Common myeloid progenitor, CD34-positive (primary cell): ENCODE results near the gene RCOR1.
"Not testable (repeated sequence)": the region's sequence is repeated elsewhere in the genome, so short reads cannot be mapped to it uniquely, and the experiment has no call there.

Experiments used
- CTCF ChIA-PET: fragments of 350-600 bp; sonication (Branson Sonifier 250); formaldehyde crosslinking; loops from one replicate; lab custom pipeline; 2021; ENCODE audit warnings: antibody characterized with exemption; lab: Charles Lee
- POLR2A ChIA-PET: fragments of 350-600 bp; sonication (Branson Sonifier 250); formaldehyde crosslinking; loops from one replicate; lab custom pipeline; 2021; ENCODE audit warnings: antibody characterized with exemption; lab: Charles Lee
- DNase-seq, 3 donors: peaks; one replicate each; pipeline versions ENCODE4 v3.0.0 to v3.0.0-alpha.2; 2013
- H3K27ac ChIP-seq, 2 experiments: 1 replicate in 1 of 2; 2 replicates in 1 of 2; pipeline ENCODE4 v1.7.0; 2013; ENCODE audit warnings: inconsistent platforms in 2 of 2, low read length in 2 of 2, mild to moderate bottlenecking in 2 of 2, low read depth in 1 of 2, moderate library complexity in 1 of 2; ENCODE audit not compliant: severe bottlenecking in 2 of 2, insufficient read depth in 1 of 2, poor library complexity in 1 of 2
- H3K27me3 ChIP-seq, 5 experiments: replicated peaks in 2 of 5; 1 replicate in 3 of 5; 2 replicates in 2 of 5; pipeline versions ENCODE4 v1.6.1 to v1.7.0; 2013; ENCODE audit warnings: low read length in 4 of 5, mild to moderate bottlenecking in 2 of 5, moderate library complexity in 2 of 5, inconsistent platforms in 1 of 5; ENCODE audit not compliant: insufficient read depth in 5 of 5, control insufficient read depth in 4 of 5
- H3K36me3 ChIP-seq, 4 experiments: 1 replicate in 2 of 4; 2 replicates in 2 of 4; pipeline versions ENCODE4 v1.6.1 to v1.7.0; 2013; ENCODE audit warnings: low read length in 3 of 4, control low read depth in 1 of 4, mild to moderate bottlenecking in 1 of 4; ENCODE audit not compliant: control insufficient read depth in 4 of 4, insufficient read depth in 4 of 4
- H3K4me1 ChIP-seq, 4 experiments: 1 replicate in 3 of 4; 2 replicates in 1 of 4; pipeline versions ENCODE4 v1.6.1 to v1.7.1; 2013; ENCODE audit warnings: low read length in 3 of 4, mild to moderate bottlenecking in 3 of 4, control low read depth in 1 of 4, inconsistent platforms in 1 of 4, moderate library complexity in 1 of 4; ENCODE audit not compliant: control insufficient read depth in 4 of 4, insufficient read depth in 4 of 4; ENCODE audit errors: control extremely low read depth in 1 of 4
- H3K4me3 ChIP-seq, 7 experiments: 1 replicate in 4 of 7; 2 replicates in 3 of 7; pipeline versions ENCODE4 v1.5.1 to v1.7.0; 2013; ENCODE audit warnings: mild to moderate bottlenecking in 7 of 7, low read length in 6 of 7, moderate library complexity in 6 of 7, inconsistent platforms in 2 of 7, low read depth in 2 of 7, control low read depth in 1 of 7; ENCODE audit not compliant: insufficient read depth in 4 of 7, control insufficient read depth in 1 of 7; ENCODE audit errors: extremely low read depth in 1 of 7
- H3K9me3 ChIP-seq, 5 experiments: 1 replicate in 4 of 5; 2 replicates in 1 of 5; pipeline versions ENCODE4 v1.6.1 to v1.7.1; 2013; ENCODE audit warnings: low read length in 4 of 5, mild to moderate bottlenecking in 2 of 5, inconsistent platforms in 1 of 5, low read depth in 1 of 5, moderate library complexity in 1 of 5; ENCODE audit not compliant: control insufficient read depth in 4 of 5, insufficient read depth in 2 of 5; ENCODE audit errors: control extremely low read depth in 1 of 5
- WGBS: methylation state at CpG from one replicate; pipeline ENCODE4 v1.1.5; 2013; ENCODE audit not compliant: insufficient coverage; 5-methylcytosine and 5-hydroxymethylcytosine counted together

Gene RCOR1

GRCh38 chr14:102571478-102572042 is 20.9 kb upstream of the RCOR1 start:
- H3K9me3 ChIP-seq = no peaks in the 10 kb centered on the region
- DNase-seq = no peak
- WGBS = 96% methylated on average over 5 of the region's 10 CpGs
- POLR2A ChIA-PET = interaction anchor here (0.6 kb wide), 2 partner anchors 10 to 79 kb away, joined by 3 to 4 read pairs; no protein-coding TSS in a partner anchor
- H3K4me1 ChIP-seq = peaks cover 0 to 26% (median 14%) of the 10 kb centered on the region in 4 experiments
- H3K36me3 ChIP-seq = no peaks in the 10 kb centered on the region
- H3K27me3 ChIP-seq = no peaks in the 10 kb centered on the region
- H3K27ac ChIP-seq = no peak overlapping the region
- H3K4me3 ChIP-seq = no peak overlapping the region
- CTCF ChIA-PET = interaction anchor here (0.8 to 2.1 kb wide), 7 partner anchors 8 to 50 kb away, joined by 3 to 7 read pairs (median 3); no protein-coding TSS in a partner anchor

- Histone ChIP-seq H3K4me1 (peaks cover 0 to 16% (median 8%) of the 10 kb centered on the region in 4 experiments), H3K4me3 (peak overlapping the region in 1 of 7 experiments; percentile 26)
- CTCF ChIA-PET = interaction anchor here (1.2 kb wide), 1 partner anchor 10 kb away, joined by 3 read pairs; no protein-coding TSS in a partner anchor
- H3K36me3 ChIP-seq, POLR2A ChIA-PET, H3K27ac ChIP-seq, H3K27me3 ChIP-seq, DNase-seq, H3K9me3 ChIP-seq: not testable (repeated sequence)
- 64% methylated on average over 5 of the region's 8 CpGs for WGBS
Measured at GRCh38 chr14:102573161-102573560, 19.3 kb upstream of the RCOR1 start.

GRCh38 chr14:102573591-102574046 is 18.8 kb upstream of the RCOR1 start:
- Histone ChIP-seq H3K4me1 (peaks cover 0 to 12% (median 4%) of the 10 kb centered on the region in 4 experiments), H3K4me3 (peak overlapping the region in 1 of 7 experiments; percentile 26), H3K27me3 (no peaks in the 10 kb centered on the region), H3K9me3 (no peaks in the 10 kb centered on the region), H3K27ac (no peak overlapping the region), H3K36me3 (no peaks in the 10 kb centered on the region)
- DNase-seq = peak; percentile 42 to 73 (median 63)
- WGBS = 36% methylated on average over 7 of the region's 8 CpGs
- CTCF ChIA-PET = no interaction called here
- POLR2A ChIA-PET = no interaction called here

GRCh38 chr14:102574281-102575159 is 17.9 kb upstream of the RCOR1 start:
- DNase-seq = no peak
- H3K36me3 ChIP-seq = no peaks in the 10 kb centered on the region
- no peaks in the 10 kb centered on the region for H3K27me3 ChIP-seq
- WGBS = 93% methylated on average over 14 of the region's 20 CpGs
- H3K27ac ChIP-seq = no peak overlapping the region
- ChIA-PET POLR2A (interaction anchor here (0.6 kb wide), 1 partner anchor 955 kb away, joined by 3 read pairs; no protein-coding TSS in a partner anchor), CTCF (no interaction called here)
- H3K9me3 ChIP-seq = no peaks in the 10 kb centered on the region
- no peak overlapping the region for H3K4me3 ChIP-seq
- peaks cover 0 to 9% (median 4%) of the 10 kb centered on the region in 4 experiments for H3K4me1 ChIP-seq

- H3K4me3 ChIP-seq = no peak overlapping the region
- H3K36me3 ChIP-seq = no peaks in the 10 kb centered on the region
- 96% methylated on average over 8 of the region's 15 CpGs for WGBS
- no peaks in the 10 kb centered on the region for H3K9me3 ChIP-seq
- ChIA-PET POLR2A (no interaction called here), CTCF (no interaction called here)
- H3K4me1 ChIP-seq = peaks cover 0 to 14% (median 4%) of the 10 kb centered on the region in 4 experiments
- no peak for DNase-seq
- no peaks in the 10 kb centered on the region for H3K27me3 ChIP-seq
- H3K27ac ChIP-seq = no peak overlapping the region
Measured at GRCh38 chr14:102575160-102575845, 17.1 kb upstream of the RCOR1 start.

- peaks cover 0 to 14% (median 4%) of the 10 kb centered on the region in 4 experiments for H3K4me1 ChIP-seq
- H3K9me3 ChIP-seq, H3K27ac ChIP-seq, H3K27me3 ChIP-seq, H3K36me3 ChIP-seq, H3K4me3 ChIP-seq, POLR2A ChIA-PET, DNase-seq, CTCF ChIA-PET: not testable (repeated sequence)
- WGBS = 100% methylated on average over 5 of the region's 8 CpGs
Measured at GRCh38 chr14:102575846-102576428, 16.5 kb upstream of the RCOR1 start.
